OCI-LY3 (cell line): ENCODE data around the gene SLC8A2.

ENCODE experiments used
- H2AFZ ChIP-seq: fragments of 200-600, 300-600 bp; shearing (Covaris generic); 2 replicates; pipeline ENCODE4 v1.6.0; 2014; ENCODE audit warnings: antibody characterized with exemption, low read depth, low read length
- H3K27ac ChIP-seq: fragments of 200-600, 300-600 bp; sonication (generic); 2 replicates; pipeline ENCODE4 v1.5.1; 2014; ENCODE audit warnings: mild to moderate bottlenecking, low read length, moderate library complexity, mixed read lengths
- H3K27me3 ChIP-seq: fragments of 200-600, 300-600 bp; sonication (generic); 2 replicates; pipeline ENCODE4 v1.6.1; 2014; ENCODE audit warnings: low read depth, low read length, mixed read lengths
- H3K36me3 ChIP-seq: fragments of 200-600, 300-600 bp; sonication (generic); replicated peaks from 2 replicates; pipeline ENCODE3; 2014; ENCODE audit warnings: low read depth, low read length, mixed read lengths
- H3K4me1 ChIP-seq: fragments of 300-600, 200-600 bp; sonication (generic); 2 replicates; pipeline ENCODE4 v1.6.1; 2014; ENCODE audit warnings: low read length, mixed read lengths
- H3K4me2 ChIP-seq: fragments of 200-600, 300-600 bp; sonication (generic); 2 replicates; pipeline ENCODE4 v1.6.1; 2014; ENCODE audit warnings: low read length, mixed read lengths
- H3K4me3 ChIP-seq: fragments of 300-600, 200-600 bp; sonication (generic); 2 replicates; pipeline ENCODE4 v1.5.1; 2014; ENCODE audit warnings: antibody characterized with exemption, mild to moderate bottlenecking, low read length, moderate library complexity
- H3K79me2 ChIP-seq: fragments of 300-600, 200-600 bp; shearing (Covaris generic); 2 replicates; pipeline ENCODE4 v1.6.1; 2014; ENCODE audit warnings: mild to moderate bottlenecking, low read length, mixed read lengths
- H3K9ac ChIP-seq: fragments of 300-600, 200-600 bp; shearing (Covaris generic); 2 replicates; pipeline ENCODE4 v1.6.0; 2014; ENCODE audit warnings: mild to moderate bottlenecking, low read length, moderate library complexity
- H3K9me3 ChIP-seq: fragments of 200-600, 300-600 bp; shearing (Covaris generic); 2 replicates; pipeline ENCODE4 v1.6.1; 2014; ENCODE audit warnings: low read length, mixed read lengths; ENCODE audit not compliant: insufficient read depth
- H4K20me1 ChIP-seq: fragments of 200-600, 300-600 bp; sonication (generic); 2 replicates; pipeline ENCODE4 v1.6.1; 2016; ENCODE audit warnings: low read length, mixed read lengths; ENCODE audit not compliant: insufficient read depth
- EZH2phosphoT487 ChIP-seq: fragments of 200-600 bp; shearing (Covaris generic); IDR thresholded peaks from 2 replicates; pipeline ENCODE4 v1.6.1; 2018; ENCODE audit warnings: antibody characterized with exemption, mixed run types, low read depth
- TF ChIP-seq, protein P1 (sequence below): fragments of 200-600, 300-600 bp; sonication (generic); IDR thresholded peaks from 2 replicates; pipeline ENCODE4 v1.5.1; 2014; ENCODE audit warnings: antibody characterized with exemption, low read length, low read depth

SLC8A2 gene

GRCh38 chr19:47438793-47439220 lies 32.9 kb downstream of the SLC8A2 start:
- no peaks in the 10 kb centered on the region for H3K9me3 ChIP-seq
- TF ChIP-seq, protein P1, sequence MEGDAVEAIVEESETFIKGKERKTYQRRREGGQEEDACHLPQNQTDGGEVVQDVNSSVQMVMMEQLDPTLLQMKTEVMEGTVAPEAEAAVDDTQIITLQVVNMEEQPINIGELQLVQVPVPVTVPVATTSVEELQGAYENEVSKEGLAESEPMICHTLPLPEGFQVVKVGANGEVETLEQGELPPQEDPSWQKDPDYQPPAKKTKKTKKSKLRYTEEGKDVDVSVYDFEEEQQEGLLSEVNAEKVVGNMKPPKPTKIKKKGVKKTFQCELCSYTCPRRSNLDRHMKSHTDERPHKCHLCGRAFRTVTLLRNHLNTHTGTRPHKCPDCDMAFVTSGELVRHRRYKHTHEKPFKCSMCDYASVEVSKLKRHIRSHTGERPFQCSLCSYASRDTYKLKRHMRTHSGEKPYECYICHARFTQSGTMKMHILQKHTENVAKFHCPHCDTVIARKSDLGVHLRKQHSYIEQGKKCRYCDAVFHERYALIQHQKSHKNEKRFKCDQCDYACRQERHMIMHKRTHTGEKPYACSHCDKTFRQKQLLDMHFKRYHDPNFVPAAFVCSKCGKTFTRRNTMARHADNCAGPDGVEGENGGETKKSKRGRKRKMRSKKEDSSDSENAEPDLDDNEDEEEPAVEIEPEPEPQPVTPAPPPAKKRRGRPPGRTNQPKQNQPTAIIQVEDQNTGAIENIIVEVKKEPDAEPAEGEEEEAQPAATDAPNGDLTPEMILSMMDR = no peak
- TF ChIP-seq EZH2phosphoT487 = no peak
- H2AFZ ChIP-seq = no peak overlapping the region
- no peak overlapping the region for H3K27ac ChIP-seq
- no peaks in the 10 kb centered on the region for H3K36me3 ChIP-seq
- no peak overlapping the region for H3K9ac ChIP-seq
- peaks cover 18% of the 10 kb centered on the region for H3K4me1 ChIP-seq
- H3K27me3 ChIP-seq = peaks cover 42% of the 10 kb centered on the region
- no peak overlapping the region for H3K4me3 ChIP-seq
- H4K20me1 ChIP-seq = no peaks in the 10 kb centered on the region
- H3K79me2 ChIP-seq = no peaks in the 10 kb centered on the region
- H3K4me2 ChIP-seq = 0 out of 2 replicates have a peak overlapping the region, but pooled peaks have one; percentile 25

DNA sequence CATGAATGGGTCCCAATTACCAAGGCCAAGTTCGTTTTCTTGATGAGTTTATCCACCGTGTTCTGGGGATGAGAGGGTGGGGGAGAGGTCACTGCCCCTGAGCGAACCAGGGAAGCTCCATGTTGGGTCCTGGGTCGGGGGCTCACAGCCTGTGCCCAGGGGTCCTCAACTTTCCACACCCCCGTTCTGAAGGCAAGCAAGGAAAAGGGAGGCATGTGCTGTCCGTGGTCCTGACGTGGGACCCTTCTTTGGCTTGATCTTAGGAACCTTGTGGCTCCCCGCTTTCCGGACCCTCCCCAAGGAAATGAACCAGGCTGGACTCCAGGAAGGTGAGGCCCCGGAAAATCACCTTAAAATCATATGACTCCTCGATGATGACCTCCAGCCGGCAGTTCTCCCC lies 34.2 kb downstream of the SLC8A2 start:
- Histone ChIP-seq H3K27ac (no peak overlapping the region), H3K36me3 (no peaks in the 10 kb centered on the region), H3K79me2 (no peaks in the 10 kb centered on the region), H4K20me1 (no peaks in the 10 kb centered on the region), H3K9ac (no peak overlapping the region), H2AFZ (no peak overlapping the region), H3K4me1 (peaks cover 26% of the 10 kb centered on the region), H3K27me3 (peaks cover 33% of the 10 kb centered on the region), H3K4me3 (no peak overlapping the region), H3K9me3 (no peaks in the 10 kb centered on the region), H3K4me2 (no peak overlapping the region)
- no peak for TF ChIP-seq EZH2phosphoT487
- TF ChIP-seq, protein P1 = no peak

GRCh38 chr19:47436712-47437401 lies 34.8 kb downstream of the SLC8A2 start:
- Histone ChIP-seq H3K9ac (no peak overlapping the region), H3K4me3 (no peak overlapping the region), H4K20me1 (no peaks in the 10 kb centered on the region), H3K9me3 (no peaks in the 10 kb centered on the region), H3K4me2 (peak overlapping the region; percentile 23; the same call in 1 of the 2 replicates), H3K27ac (no peak overlapping the region), H3K4me1 (peaks cover 26% of the 10 kb centered on the region), H3K36me3 (no peaks in the 10 kb centered on the region), H3K79me2 (no peaks in the 10 kb centered on the region), H3K27me3 (peaks cover 33% of the 10 kb centered on the region), H2AFZ (no peak overlapping the region)
- TF ChIP-seq, protein P1 = peak; percentile 95
- TF ChIP-seq EZH2phosphoT487 = no peak

DNA sequence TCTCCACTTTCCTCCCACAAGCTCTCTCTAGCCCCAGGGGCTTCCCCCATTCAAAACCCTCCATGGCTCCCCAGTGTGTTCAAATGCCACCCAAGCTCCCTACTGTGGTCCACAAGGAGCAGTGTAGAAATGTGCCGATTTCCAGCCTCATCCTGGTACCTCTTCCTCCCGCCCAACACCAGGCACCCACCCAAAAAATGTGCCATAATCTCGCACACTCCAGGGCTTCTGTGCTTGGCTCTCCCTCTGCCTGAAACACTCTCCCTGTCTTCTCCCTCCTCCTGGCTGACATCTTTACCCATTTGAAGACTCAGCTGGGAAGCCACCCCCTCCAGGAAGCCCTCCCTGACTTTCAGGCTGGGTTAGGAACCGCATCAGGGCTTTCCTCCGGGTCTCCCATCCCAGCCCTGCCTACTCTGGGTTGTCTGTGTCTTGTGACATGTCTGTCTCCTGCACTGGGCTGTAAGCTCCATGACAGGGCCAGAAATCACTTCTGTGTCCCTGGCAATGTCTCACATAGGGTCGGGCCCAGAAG lies 35.7 kb downstream of the SLC8A2 start:
- Histone ChIP-seq H4K20me1 (no peaks in the 10 kb centered on the region), H3K4me1 (peaks cover 26% of the 10 kb centered on the region), H3K9me3 (no peaks in the 10 kb centered on the region), H3K4me2 (peak overlapping the region; percentile 54), H3K27me3 (peaks cover 28% of the 10 kb centered on the region), H3K79me2 (no peaks in the 10 kb centered on the region), H3K9ac (no peak overlapping the region), H3K4me3 (no peak overlapping the region; the same call in 1 of the 2 replicates), H3K36me3 (no peaks in the 10 kb centered on the region), H2AFZ (no peak overlapping the region), H3K27ac (no peak overlapping the region)
- TF ChIP-seq, protein P1 = no peak
- TF ChIP-seq EZH2phosphoT487 = no peak
